SU-DHL-6 (cell line): Measurements from ENCODE around the gene FSIP1.

Experiments used
- H2AFZ ChIP-seq: fragments of 200-600 bp; sonication (generic); 2 replicates; pipeline ENCODE4 v1.6.1; 2014; ENCODE audit warnings: low read depth, mild to moderate bottlenecking, moderate library complexity, mixed read lengths, antibody characterized with exemption, low read length; ENCODE audit not compliant: severe bottlenecking
- H3F3A ChIP-seq: fragments of 200-600 bp; shearing (Covaris generic); 2 replicates; pipeline ENCODE4 v1.6.0; 2016; ENCODE audit warnings: antibody characterized with exemption, mild to moderate bottlenecking; ENCODE audit not compliant: insufficient read depth
- H3K27ac ChIP-seq: fragments of 200-600 bp; sonication (generic); 2 replicates; pipeline ENCODE4 v1.5.1; 2016; ENCODE audit warnings: low read depth, mild to moderate bottlenecking, low read length, moderate library complexity, mixed read lengths
- H3K27me3 ChIP-seq: fragments of 200-600 bp; sonication (generic), shearing (Covaris generic); 2 replicates; pipeline ENCODE4 v1.6.0; 2014; ENCODE audit warnings: mild to moderate bottlenecking, low read length
- H3K36me3 ChIP-seq: fragments of 200-600 bp; sonication (generic); 2 replicates; pipeline ENCODE4 v1.6.1; 2014; ENCODE audit warnings: mild to moderate bottlenecking, low read length, mixed read lengths
- H3K4me2 ChIP-seq: fragments of 300-600, 200-600 bp; shearing (Covaris generic), sonication (generic); 2 replicates; pipeline ENCODE4 v1.6.0; 2014; ENCODE audit warnings: low read length, low read depth, mild to moderate bottlenecking; ENCODE audit not compliant: poor library complexity, severe bottlenecking
- H3K4me3 ChIP-seq: fragments of 200-600 bp; sonication (generic); 2 replicates; pipeline ENCODE4 v1.5.1; 2014; ENCODE audit warnings: antibody characterized with exemption, low read length, mild to moderate bottlenecking, mixed read lengths; ENCODE audit not compliant: insufficient read depth, poor library complexity, severe bottlenecking
- H3K79me2 ChIP-seq: fragments of 200-600 bp; sonication (generic); 2 replicates; pipeline ENCODE4 v1.6.1; 2014; ENCODE audit warnings: mild to moderate bottlenecking, low read length, moderate library complexity; ENCODE audit not compliant: insufficient read depth
- H3K9ac ChIP-seq: fragments of 200-600 bp; sonication (generic); 2 replicates; pipeline ENCODE4 v1.7.0; 2014; ENCODE audit warnings: mild to moderate bottlenecking, low read length
- H3K9me2 ChIP-seq: fragments of 200-600 bp; sonication (generic); replicated peaks from 2 replicates; pipeline ENCODE4 v1.6.1; 2014; ENCODE audit warnings: low read length; ENCODE audit not compliant: insufficient read depth
- H3K9me3 ChIP-seq: fragments of 200-600 bp; sonication (generic); 2 replicates; pipeline ENCODE4 v1.6.1; 2014; ENCODE audit warnings: low read length, mixed read lengths; ENCODE audit not compliant: insufficient read depth
- H4K20me1 ChIP-seq: fragments of 200-600 bp; sonication (generic); 2 replicates; pipeline ENCODE4 v1.6.1; 2014; ENCODE audit warnings: low read depth, mild to moderate bottlenecking, antibody characterized with exemption, low read length, moderate library complexity, mixed read lengths
- CTCF ChIP-seq: fragments of 200-600 bp; sonication (generic); IDR thresholded peaks from one replicate; pipeline ENCODE4 v1.5.1; 2017; ENCODE audit warnings: antibody characterized with exemption, mild to moderate bottlenecking, low read length, moderate library complexity; ENCODE audit not compliant: insufficient read depth, poor library complexity, severe bottlenecking
- EZH2phosphoT487 ChIP-seq: fragments of 200-600 bp; sonication (generic), shearing (Covaris generic); conservative IDR thresholded peaks from 2 replicates; pipeline ENCODE4 v1.6.1; 2018; ENCODE audit warnings: mild to moderate bottlenecking, antibody characterized with exemption, low read length, moderate library complexity, mixed read lengths

FSIP1 gene

GRCh38 chr15:39767921-39768320 is 14.7 kb downstream of the FSIP1 start:
- no peak overlapping the region for H3K4me3 ChIP-seq
- no peaks in the 10 kb centered on the region for H4K20me1 ChIP-seq
- no peak overlapping the region for H3K4me2 ChIP-seq
- no peak overlapping the region for H2AFZ ChIP-seq
- no peaks in the 10 kb centered on the region for H3K36me3 ChIP-seq
- no peaks in the 10 kb centered on the region for H3K9me2 ChIP-seq
- no peaks in the 10 kb centered on the region for H3F3A ChIP-seq
- H3K79me2 ChIP-seq = no peaks in the 10 kb centered on the region
- H3K9ac ChIP-seq = no peak overlapping the region
- TF ChIP-seq EZH2phosphoT487 (no peak), CTCF (no peak)
- no peak overlapping the region for H3K27ac ChIP-seq
- no peaks in the 10 kb centered on the region for H3K27me3 ChIP-seq
- H3K9me3 ChIP-seq = no peaks in the 10 kb centered on the region

GRCh38 chr15:39761006-39761405 is 21.6 kb downstream of the FSIP1 start:
- Histone ChIP-seq H3K4me2 (no peak overlapping the region), H3K4me3 (no peak overlapping the region), H3K9ac (no peak overlapping the region), H3K9me3 (no peaks in the 10 kb centered on the region), H3K27me3 (no peaks in the 10 kb centered on the region), H2AFZ (no peak overlapping the region), H3K9me2 (no peaks in the 10 kb centered on the region), H3K79me2 (no peaks in the 10 kb centered on the region), H4K20me1 (no peaks in the 10 kb centered on the region), H3F3A (no peaks in the 10 kb centered on the region), H3K36me3 (no peaks in the 10 kb centered on the region), H3K27ac (no peak overlapping the region)
- TF ChIP-seq CTCF = no peak
- TF ChIP-seq EZH2phosphoT487 = no peak

GRCh38 chr15:39756806-39757522 is 25.7 kb downstream of the FSIP1 start:
- Histone ChIP-seq H3K79me2 (no peaks in the 10 kb centered on the region), H3K27me3 (no peaks in the 10 kb centered on the region), H4K20me1 (no peaks in the 10 kb centered on the region), H3K4me2 (no peak overlapping the region), H3F3A (no peaks in the 10 kb centered on the region), H3K4me3 (no peak overlapping the region), H3K27ac (no peak overlapping the region), H3K9me2 (no peaks in the 10 kb centered on the region), H3K9me3 (no peaks in the 10 kb centered on the region), H3K9ac (no peak overlapping the region), H3K36me3 (no peaks in the 10 kb centered on the region), H2AFZ (no peak overlapping the region)
- TF ChIP-seq EZH2phosphoT487 = no peak
- TF ChIP-seq CTCF = peak; percentile 62
